ENCODE measurements around the gene MARCHF9.

GRCh38 chr12:57717846-57718640, 36.9 kb upstream of the MARCHF9 start:
- no peak for TF ChIP-seq CTCF (conservative IDR thresholded peaks at IDR 0.05; ENCODE audit: low read depth, low read length)
- no peak for TF ChIP-seq EZH2 (IDR thresholded peaks at IDR 0.05; ENCODE audit: borderline replicate concordance, low read depth, low read length, poor library complexity, severe bottlenecking)

Measured in A673 (cell line).